ENCODE measurements around the gene KRT71. TPM values are rescaled to one million over a fixed set of nuclear protein-coding genes. Genes with fewer than 3 reads are reported as not detected.
"Not testable (repeated sequence)": the region's sequence is repeated elsewhere in the genome, so short reads cannot be mapped to it uniquely, and the experiment has no call there.

The KRT71 gene
- total RNA-seq, 1 experiment from 2014 or later: not detected

DNA sequence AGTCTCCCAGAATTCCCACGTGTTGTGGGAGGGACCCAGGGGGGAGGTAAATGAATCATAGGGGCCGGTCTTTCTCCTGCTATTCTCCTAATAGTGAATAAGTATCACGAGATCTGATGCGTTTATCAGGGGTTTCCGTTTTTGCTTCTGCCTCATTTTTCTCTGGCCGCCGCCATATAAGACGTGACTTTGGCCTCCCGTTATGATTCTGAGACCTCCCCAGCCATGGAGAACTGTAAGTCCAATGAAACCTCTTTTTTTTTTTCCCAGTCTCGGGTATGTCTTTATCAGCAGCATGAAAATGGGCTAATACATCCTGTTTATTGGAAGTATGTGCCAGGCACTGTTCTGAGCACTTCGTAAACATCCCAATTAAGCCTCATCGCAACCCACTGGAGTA is 47.5 kb upstream of the KRT71 start:
- DNase-seq: no peak
- CTCF ChIA-PET: no interaction called here
- BruUV-seq (replicated peaks): no TSS peak
- no peaks in the 10 kb centered on the region for H3K9me3 Mint-ChIP-seq (ENCODE audit: low read depth, unreplicated experiment)
- TF ChIP-seq, protein P1, sequence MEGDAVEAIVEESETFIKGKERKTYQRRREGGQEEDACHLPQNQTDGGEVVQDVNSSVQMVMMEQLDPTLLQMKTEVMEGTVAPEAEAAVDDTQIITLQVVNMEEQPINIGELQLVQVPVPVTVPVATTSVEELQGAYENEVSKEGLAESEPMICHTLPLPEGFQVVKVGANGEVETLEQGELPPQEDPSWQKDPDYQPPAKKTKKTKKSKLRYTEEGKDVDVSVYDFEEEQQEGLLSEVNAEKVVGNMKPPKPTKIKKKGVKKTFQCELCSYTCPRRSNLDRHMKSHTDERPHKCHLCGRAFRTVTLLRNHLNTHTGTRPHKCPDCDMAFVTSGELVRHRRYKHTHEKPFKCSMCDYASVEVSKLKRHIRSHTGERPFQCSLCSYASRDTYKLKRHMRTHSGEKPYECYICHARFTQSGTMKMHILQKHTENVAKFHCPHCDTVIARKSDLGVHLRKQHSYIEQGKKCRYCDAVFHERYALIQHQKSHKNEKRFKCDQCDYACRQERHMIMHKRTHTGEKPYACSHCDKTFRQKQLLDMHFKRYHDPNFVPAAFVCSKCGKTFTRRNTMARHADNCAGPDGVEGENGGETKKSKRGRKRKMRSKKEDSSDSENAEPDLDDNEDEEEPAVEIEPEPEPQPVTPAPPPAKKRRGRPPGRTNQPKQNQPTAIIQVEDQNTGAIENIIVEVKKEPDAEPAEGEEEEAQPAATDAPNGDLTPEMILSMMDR (IDR thresholded peaks at IDR 0.05; ENCODE audit: unreplicated experiment): no peak
- intact Hi-C loops (cut with micrococcal nuclease; ENCODE audit: unreplicated experiment): no loop called here
- no peak overlapping the region for H3K4me3 Mint-ChIP-seq (ENCODE audit: low read depth, unreplicated experiment)
- H3K27ac Mint-ChIP-seq (ENCODE audit: unreplicated experiment): no peak overlapping the region
- H3K36me3 Mint-ChIP-seq (ENCODE audit: insufficient read depth, unreplicated experiment): no peaks in the 10 kb centered on the region
- H3K27me3 Mint-ChIP-seq (ENCODE audit: unreplicated experiment): peaks cover 62% of the 10 kb centered on the region
- H3K4me1 Mint-ChIP-seq (ENCODE audit: low read depth, unreplicated experiment): no peaks in the 10 kb centered on the region

DNA sequence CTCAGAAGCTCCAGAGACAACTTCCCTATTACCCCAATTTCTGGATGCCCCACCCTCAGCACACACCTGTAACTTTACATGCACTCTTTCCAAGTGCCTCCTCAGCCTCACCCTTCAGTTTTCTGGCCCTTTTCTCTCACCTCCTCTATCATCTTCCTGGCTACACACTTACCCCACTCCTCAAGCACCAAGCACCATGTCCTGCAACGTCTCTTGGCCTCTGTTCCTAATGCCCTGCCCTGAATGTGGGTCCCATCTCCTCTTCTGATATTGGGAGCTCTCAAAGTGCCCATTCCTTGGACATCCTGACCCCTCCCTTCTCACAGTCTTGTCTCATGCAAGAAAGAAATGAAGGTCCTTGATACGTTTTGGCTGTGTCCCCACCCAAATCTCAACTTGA is 47.1 kb upstream of the KRT71 start:
- no peaks in the 10 kb centered on the region for H3K4me1 Mint-ChIP-seq (ENCODE audit: low read depth, unreplicated experiment)
- no peak for DNase-seq
- no peaks in the 10 kb centered on the region for H3K9me3 Mint-ChIP-seq (ENCODE audit: low read depth, unreplicated experiment)
- no TSS peak for BruUV-seq (replicated peaks)
- intact Hi-C loops (cut with micrococcal nuclease; ENCODE audit: unreplicated experiment): no loop called here
- H3K36me3 Mint-ChIP-seq (ENCODE audit: insufficient read depth, unreplicated experiment): no peaks in the 10 kb centered on the region
- no peak overlapping the region for H3K4me3 Mint-ChIP-seq (ENCODE audit: low read depth, unreplicated experiment)
- CTCF ChIA-PET: no interaction called here
- TF ChIP-seq, protein P1 (IDR thresholded peaks at IDR 0.05; ENCODE audit: unreplicated experiment): no peak
- H3K27ac Mint-ChIP-seq (ENCODE audit: unreplicated experiment): no peak overlapping the region
- peaks cover 58% of the 10 kb centered on the region for H3K27me3 Mint-ChIP-seq (ENCODE audit: unreplicated experiment)

DNA sequence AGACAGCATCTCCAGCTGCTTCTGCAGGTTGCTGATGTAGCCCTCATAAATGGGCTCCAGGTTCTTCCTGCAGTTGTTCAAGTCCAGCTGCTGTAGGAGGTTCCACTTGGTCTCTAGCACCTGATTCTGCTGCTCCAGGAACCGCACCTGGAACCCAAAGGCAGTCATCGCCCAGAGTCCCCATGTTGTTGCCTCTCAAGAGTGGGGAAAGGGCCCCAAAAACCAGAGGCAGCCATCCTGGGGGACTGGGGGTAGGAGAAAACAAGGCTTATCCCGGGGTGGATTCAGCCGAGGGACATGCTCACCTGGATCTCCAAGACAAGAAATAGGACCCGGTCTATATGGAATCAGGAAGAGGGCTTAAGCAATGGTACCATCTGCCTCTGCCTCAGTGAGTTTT is 46.0 kb upstream of the KRT71 start:
- no peaks in the 10 kb centered on the region for H3K36me3 Mint-ChIP-seq (ENCODE audit: insufficient read depth, unreplicated experiment)
- BruUV-seq (replicated peaks): no TSS peak
- intact Hi-C loops (cut with micrococcal nuclease; ENCODE audit: unreplicated experiment): no loop called here
- H3K27ac Mint-ChIP-seq (ENCODE audit: unreplicated experiment): no peak overlapping the region
- H3K27me3 Mint-ChIP-seq (ENCODE audit: unreplicated experiment): peaks cover 60% of the 10 kb centered on the region
- no peaks in the 10 kb centered on the region for H3K4me1 Mint-ChIP-seq (ENCODE audit: low read depth, unreplicated experiment)
- TF ChIP-seq, protein P1 (IDR thresholded peaks at IDR 0.05; ENCODE audit: unreplicated experiment): no peak
- no peaks in the 10 kb centered on the region for H3K9me3 Mint-ChIP-seq (ENCODE audit: low read depth, unreplicated experiment)
- CTCF ChIA-PET: no interaction called here
- no peak for DNase-seq
- no peak overlapping the region for H3K4me3 Mint-ChIP-seq (ENCODE audit: low read depth, unreplicated experiment)

DNA sequence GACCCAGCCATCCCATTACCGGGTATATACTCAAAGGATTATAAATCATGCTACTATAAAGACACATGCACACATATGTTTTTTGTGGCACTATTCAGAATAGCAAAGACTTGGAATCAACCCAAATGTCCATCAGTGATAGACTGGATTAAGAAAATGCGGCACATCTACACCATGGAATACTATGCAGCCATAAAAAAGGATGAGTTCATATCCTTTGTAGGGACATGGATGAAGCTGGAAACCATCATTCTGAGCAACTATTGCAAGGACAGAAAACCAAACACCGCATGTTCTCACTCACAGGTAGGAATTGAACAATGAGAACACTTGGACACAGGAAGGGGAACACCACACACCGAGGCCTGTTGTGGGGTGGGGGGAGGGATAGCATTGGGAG is 41.3 kb upstream of the KRT71 start:
- DNase-seq; H3K36me3 Mint-ChIP-seq (ENCODE audit: insufficient read depth, unreplicated experiment); H3K27ac Mint-ChIP-seq (ENCODE audit: unreplicated experiment); H3K4me3 Mint-ChIP-seq (ENCODE audit: low read depth, unreplicated experiment); H3K4me1 Mint-ChIP-seq (ENCODE audit: low read depth, unreplicated experiment); BruUV-seq (replicated peaks); H3K9me3 Mint-ChIP-seq (ENCODE audit: low read depth, unreplicated experiment); intact Hi-C loops (cut with micrococcal nuclease; ENCODE audit: unreplicated experiment); CTCF ChIA-PET: not testable (repeated sequence)
- peaks cover 65% of the 10 kb centered on the region for H3K27me3 Mint-ChIP-seq (ENCODE audit: unreplicated experiment)

DNA sequence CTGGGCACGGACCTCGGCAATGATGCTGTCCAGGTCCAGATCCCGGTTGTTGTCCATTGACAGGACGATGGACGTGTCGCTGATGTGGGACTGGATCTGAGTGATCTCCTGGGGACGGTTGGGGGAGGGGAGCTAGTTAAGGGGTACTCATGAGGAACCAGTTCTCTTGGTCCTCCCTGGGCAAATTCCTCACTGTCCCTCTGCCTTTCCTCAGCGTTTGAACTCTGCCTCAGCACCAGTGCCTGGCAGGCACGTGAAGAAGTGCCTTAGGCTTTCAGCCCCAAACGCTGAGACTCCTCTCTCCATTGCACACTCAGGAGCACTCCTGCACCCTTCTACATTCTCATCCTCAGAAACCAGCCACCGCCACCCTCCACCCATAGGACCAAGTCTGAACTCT is 38.6 kb upstream of the KRT71 start:
- H3K4me1 Mint-ChIP-seq (ENCODE audit: low read depth, unreplicated experiment): no peaks in the 10 kb centered on the region
- no peak overlapping the region for H3K4me3 Mint-ChIP-seq (ENCODE audit: low read depth, unreplicated experiment)
- TF ChIP-seq, protein P1 (IDR thresholded peaks at IDR 0.05; ENCODE audit: unreplicated experiment): no peak
- no peaks in the 10 kb centered on the region for H3K36me3 Mint-ChIP-seq (ENCODE audit: insufficient read depth, unreplicated experiment)
- CTCF ChIA-PET: no interaction called here
- no TSS peak for BruUV-seq (replicated peaks)
- peaks cover 62% of the 10 kb centered on the region for H3K27me3 Mint-ChIP-seq (ENCODE audit: unreplicated experiment)
- H3K27ac Mint-ChIP-seq (ENCODE audit: unreplicated experiment): no peak overlapping the region
- intact Hi-C loops (cut with micrococcal nuclease; ENCODE audit: unreplicated experiment): no loop called here
- no peaks in the 10 kb centered on the region for H3K9me3 Mint-ChIP-seq (ENCODE audit: low read depth, unreplicated experiment)
- no peak for DNase-seq
